HFFc6 (cell line): ENCODE measurements around the gene USP6NL. TPM values are rescaled to one million over a fixed set of nuclear protein-coding genes. Genes with fewer than 3 reads are reported as not detected.

ENCODE experiments used
- DNase-seq: peaks from one replicate; pipeline ENCODE4 v3.0.0-alpha.2; 2018
- H3K27ac Mint-ChIP-seq: 2 replicates; pipeline ENCODE4 v1.8.0; 2020; ENCODE audit warnings: mild to moderate bottlenecking, mixed read lengths
- H3K27me3 Mint-ChIP-seq: 2 replicates; pipeline ENCODE4 v1.8.0; 2021; ENCODE audit warnings: mild to moderate bottlenecking, moderate library complexity, mixed read lengths; ENCODE audit not compliant: insufficient read depth
- H3K36me3 Mint-ChIP-seq: 2 replicates; pipeline ENCODE4 v1.8.0; 2021; ENCODE audit warnings: low read depth, mixed read lengths
- H3K4me1 Mint-ChIP-seq: 2 replicates; pipeline ENCODE4 v1.8.0; 2020; ENCODE audit warnings: low read depth, mixed read lengths
- H3K4me3 Mint-ChIP-seq: 2 replicates; pipeline ENCODE4 v1.8.0; 2020; ENCODE audit warnings: mild to moderate bottlenecking, moderate library complexity, mixed read lengths
- H3K9me3 Mint-ChIP-seq: 2 replicates; pipeline ENCODE4 v1.8.0; 2020; ENCODE audit warnings: mild to moderate bottlenecking, mixed read lengths
- total RNA-seq, 6 experiments: library from RNA; stranded (reverse); fragmentation: NEBNext Ultra II Directional; extraction: Animal tissue kit (Norgen Biotek cat#: 25700); gene quantifications; 2 replicates in 1 of 6; 3 replicates in 5 of 6; pipeline ENCODE4 v1.2.3, GENCODE V29; 2021
- TF ChIP-seq, protein P1 (sequence below): fragments of 200-600 bp; sonication (generic); IDR thresholded peaks from 2 replicates; pipeline ENCODE4 v1.5.0; 2021; ENCODE audit warnings: antibody characterized with exemption, mild to moderate bottlenecking

Gene USP6NL
- total RNA-seq, 6 experiments from 2014 or later, result 9.8 to 13.3 (median 11.8) TPM

DNA sequence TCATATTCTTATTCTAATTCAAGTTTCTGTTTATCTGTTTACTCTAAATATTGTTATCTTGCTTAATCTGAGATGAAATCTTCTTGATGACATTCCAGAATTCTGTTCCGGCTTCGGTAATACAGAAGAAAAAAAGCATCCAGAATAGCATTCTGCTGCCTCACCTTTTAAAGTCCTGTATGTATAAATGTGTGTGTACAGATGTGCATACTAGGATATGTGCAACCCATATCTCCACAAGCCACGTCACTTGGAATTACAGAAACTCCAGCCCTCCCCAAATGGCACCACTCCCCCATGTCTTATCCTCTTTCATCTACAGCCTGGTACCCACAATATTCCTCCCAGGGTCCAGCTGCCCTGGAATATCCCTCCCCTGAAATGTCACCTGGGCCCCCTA lies 27.9 kb upstream of the USP6NL start:
- TF ChIP-seq, protein P1, sequence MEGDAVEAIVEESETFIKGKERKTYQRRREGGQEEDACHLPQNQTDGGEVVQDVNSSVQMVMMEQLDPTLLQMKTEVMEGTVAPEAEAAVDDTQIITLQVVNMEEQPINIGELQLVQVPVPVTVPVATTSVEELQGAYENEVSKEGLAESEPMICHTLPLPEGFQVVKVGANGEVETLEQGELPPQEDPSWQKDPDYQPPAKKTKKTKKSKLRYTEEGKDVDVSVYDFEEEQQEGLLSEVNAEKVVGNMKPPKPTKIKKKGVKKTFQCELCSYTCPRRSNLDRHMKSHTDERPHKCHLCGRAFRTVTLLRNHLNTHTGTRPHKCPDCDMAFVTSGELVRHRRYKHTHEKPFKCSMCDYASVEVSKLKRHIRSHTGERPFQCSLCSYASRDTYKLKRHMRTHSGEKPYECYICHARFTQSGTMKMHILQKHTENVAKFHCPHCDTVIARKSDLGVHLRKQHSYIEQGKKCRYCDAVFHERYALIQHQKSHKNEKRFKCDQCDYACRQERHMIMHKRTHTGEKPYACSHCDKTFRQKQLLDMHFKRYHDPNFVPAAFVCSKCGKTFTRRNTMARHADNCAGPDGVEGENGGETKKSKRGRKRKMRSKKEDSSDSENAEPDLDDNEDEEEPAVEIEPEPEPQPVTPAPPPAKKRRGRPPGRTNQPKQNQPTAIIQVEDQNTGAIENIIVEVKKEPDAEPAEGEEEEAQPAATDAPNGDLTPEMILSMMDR, result no peak
- peaks cover 7% of the 10 kb centered on the region; the same call in 1 of the 2 replicates for H3K4me1 Mint-ChIP-seq

DNA sequence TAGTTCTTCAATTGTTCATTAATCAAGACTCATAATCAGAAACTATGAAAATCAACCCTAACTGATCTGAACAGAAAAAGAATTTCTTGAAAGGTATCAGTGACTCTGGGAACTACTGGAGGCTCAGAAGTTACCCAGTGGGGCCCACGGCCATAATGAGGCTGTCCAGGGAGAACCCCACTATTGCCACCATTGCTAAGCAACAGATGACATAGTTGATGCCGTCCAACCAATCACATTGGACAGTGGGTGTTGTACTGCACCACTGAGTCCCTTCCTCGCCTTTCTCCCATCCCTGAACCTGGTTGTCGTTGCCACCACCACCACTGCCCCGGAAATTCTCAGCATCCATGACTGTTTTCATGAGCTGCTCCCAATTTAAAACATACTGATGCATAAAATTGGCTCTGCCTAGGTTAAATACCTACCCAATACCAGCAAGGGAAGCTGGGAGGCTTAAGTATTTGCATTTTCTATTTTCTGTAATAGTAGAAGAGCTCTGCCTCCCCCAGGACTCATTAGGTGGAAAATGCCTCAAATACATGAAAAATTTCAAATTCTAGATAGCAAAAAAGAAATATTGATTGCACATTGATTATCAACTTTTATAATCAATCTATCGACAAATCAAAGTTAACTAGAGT lies 26.7 kb upstream of the USP6NL start:
- Mint-ChIP-seq H3K27me3 (peaks cover 31% of the 10 kb centered on the region), H3K36me3 (no peaks in the 10 kb centered on the region)
- TF ChIP-seq, protein P1, result no peak

More for the DNA sequence above, 27.9 kb upstream of the USP6NL start:
- no peak for DNase-seq
- Mint-ChIP-seq H3K27me3 (peaks cover 29% of the 10 kb centered on the region), H3K9me3 (no peaks in the 10 kb centered on the region), H3K4me3 (no peak overlapping the region), H3K27ac (no peak overlapping the region), H3K36me3 (no peaks in the 10 kb centered on the region)

DNA sequence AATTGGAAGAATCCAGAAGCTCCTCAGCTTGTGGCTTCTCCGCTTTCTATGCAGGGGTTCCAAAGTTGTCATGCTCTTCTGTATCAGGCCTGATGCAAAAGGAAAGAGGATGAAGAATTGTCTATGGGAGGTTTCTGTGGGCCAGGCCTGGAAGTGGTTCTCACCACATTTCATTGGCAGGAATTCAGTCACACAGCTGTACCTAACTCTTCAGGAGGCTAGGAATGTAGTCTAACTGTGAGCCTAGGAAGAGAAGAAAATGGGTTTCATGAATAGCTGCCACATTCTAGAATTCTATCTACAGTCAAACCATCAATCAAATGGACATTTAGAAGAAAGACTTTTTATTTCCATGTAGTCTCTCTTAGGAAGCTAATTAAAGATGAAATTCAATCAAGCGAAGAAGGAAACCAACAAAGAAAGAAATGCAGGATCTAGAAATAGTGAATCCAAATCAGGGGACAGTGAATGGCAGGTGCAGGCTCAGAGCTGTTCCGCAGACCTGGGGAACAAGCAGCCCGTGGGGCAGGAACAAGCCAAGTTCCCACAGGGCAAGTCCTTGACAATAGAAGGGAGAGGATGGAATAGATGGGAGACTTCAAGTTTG lies 25.4 kb upstream of the USP6NL start:
- TF ChIP-seq, protein P1, result no peak
- peaks cover 32% of the 10 kb centered on the region for H3K27me3 Mint-ChIP-seq
- H3K4me1 Mint-ChIP-seq, result peaks cover 7% of the 10 kb centered on the region; the same call in 1 of the 2 replicates
- H3K9me3 Mint-ChIP-seq, result no peaks in the 10 kb centered on the region
- H3K36me3 Mint-ChIP-seq, result no peaks in the 10 kb centered on the region
- H3K4me3 Mint-ChIP-seq, result no peak overlapping the region
- H3K27ac Mint-ChIP-seq, result no peak overlapping the region
- DNase-seq, result no peak

More for the DNA sequence above, 26.7 kb upstream of the USP6NL start:
- Mint-ChIP-seq H3K27ac (no peak overlapping the region), H3K9me3 (no peaks in the 10 kb centered on the region), H3K4me1 (peaks cover 7% of the 10 kb centered on the region; the same call in 1 of the 2 replicates), H3K4me3 (no peak overlapping the region)
- DNase-seq, result no peak

DNA sequence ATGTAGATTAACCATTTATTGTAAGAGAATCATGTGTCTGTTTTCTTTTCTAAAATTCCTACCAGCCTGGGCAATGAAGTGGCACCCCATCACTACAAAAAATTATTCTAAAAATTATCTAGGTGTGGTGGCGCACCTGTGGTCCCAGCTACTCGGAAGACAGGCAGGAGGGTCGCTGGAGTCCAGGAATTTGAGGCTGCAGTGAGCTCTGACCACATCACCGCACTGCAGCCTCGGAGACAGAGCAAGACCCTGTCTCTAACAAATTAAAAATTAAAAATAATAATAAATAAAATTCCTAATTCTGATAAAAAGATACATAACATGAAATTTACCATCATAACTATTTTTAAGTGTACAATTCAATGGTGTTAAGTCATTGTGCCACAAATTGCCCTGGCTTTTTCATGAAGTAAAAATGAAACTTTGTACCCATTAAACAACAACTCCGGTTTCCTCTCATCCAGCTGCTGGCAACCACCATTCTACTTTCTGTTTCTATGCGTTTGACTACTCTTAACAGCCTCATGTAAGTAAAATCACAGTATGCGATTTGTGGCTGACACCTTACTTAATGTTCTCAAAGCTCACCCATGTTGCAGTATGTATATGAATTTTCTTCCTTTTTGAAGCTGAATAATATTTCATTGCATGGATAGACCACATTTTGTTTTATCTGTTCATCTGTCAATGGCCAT lies 20.6 kb upstream of the USP6NL start:
- TF ChIP-seq, protein P1, result no peak
- DNase-seq, result no peak
- Mint-ChIP-seq H3K9me3 (no peaks in the 10 kb centered on the region), H3K36me3 (no peaks in the 10 kb centered on the region), H3K27ac (no peak overlapping the region), H3K4me1 (no peaks in the 10 kb centered on the region; the same call in 1 of the 2 replicates), H3K4me3 (peak overlapping the region; percentile 9; the same call in 1 of the 2 replicates), H3K27me3 (peaks cover 16% of the 10 kb centered on the region)

DNA sequence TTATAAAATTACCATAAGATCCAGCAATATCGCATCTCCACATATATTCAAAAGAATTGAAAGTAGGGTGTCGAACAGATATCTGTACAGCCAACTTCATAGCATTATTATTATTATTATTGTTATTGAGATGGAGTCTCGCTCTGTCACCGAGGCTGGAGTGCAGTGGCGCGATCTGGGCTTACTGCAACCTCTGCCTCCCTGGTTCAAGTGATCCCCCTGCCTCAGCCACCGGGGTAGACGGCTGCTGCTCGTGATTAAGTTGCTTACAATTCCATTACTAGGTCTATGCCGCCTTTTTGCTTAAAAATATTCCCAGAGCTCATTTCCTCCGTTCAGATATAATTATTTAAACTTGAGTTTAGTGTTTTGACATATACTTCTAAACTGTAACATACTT lies 19.8 kb upstream of the USP6NL start:
- TF ChIP-seq, protein P1, result no peak
- no peak overlapping the region for H3K27ac Mint-ChIP-seq
- no peaks in the 10 kb centered on the region; the same call in 1 of the 2 replicates for H3K4me1 Mint-ChIP-seq
- H3K27me3 Mint-ChIP-seq, result peaks cover 16% of the 10 kb centered on the region
- H3K9me3 Mint-ChIP-seq, result no peaks in the 10 kb centered on the region
- H3K36me3 Mint-ChIP-seq, result no peaks in the 10 kb centered on the region
- DNase-seq, result no peak
- no peak overlapping the region for H3K4me3 Mint-ChIP-seq
